K562 (cell line): ENCODE measurements around the gene SCEL.

Experiments used
- EGR1 ChIP-seq: fragments of 450-650 bp; conservative IDR thresholded peaks from 2 replicates; pipeline ENCODE4 v1.6.1; 2017; ENCODE audit warnings: mild to moderate bottlenecking
- HDAC6 ChIP-seq: IDR thresholded peaks from 2 replicates; pipeline ENCODE4 v1.6.1; 2012; ENCODE audit warnings: low read depth, mild to moderate bottlenecking, control low read depth, inconsistent platforms, low read length, moderate library complexity
- POLR2AphosphoS2 ChIP-seq: IDR thresholded peaks from 2 replicates; pipeline ENCODE4 v1.6.1; 2012; ENCODE audit warnings: low read length, improper control_type of control experiment
- RBFOX2 ChIP-seq: fragments of 200-400 bp; formaldehyde crosslinking; IDR thresholded peaks from 2 replicates; pipeline ENCODE4 v1.6.1; 2017; ENCODE audit warnings: low read depth, mild to moderate bottlenecking, low read length, moderate library complexity
- SMAD3 ChIP-seq: fragments of 450-650 bp; formaldehyde crosslinking; conservative IDR thresholded peaks from 2 replicates; pipeline ENCODE4 v1.4.0; 2020; ENCODE audit warnings: mild to moderate bottlenecking
- TGIF2 ChIP-seq: sonication (generic); formaldehyde crosslinking; IDR thresholded peaks from 2 replicates; pipeline ENCODE4 v1.8.1; 2022; ENCODE audit warnings: mild to moderate bottlenecking, missing genetic modification reagents, moderate library complexity
- ZNF699 ChIP-seq: fragments of 250-450 bp; sonication (Bioruptor Pico); IDR thresholded peaks from 2 replicates; pipeline ENCODE4 v1.8.0; 2021; ENCODE audit warnings: mild to moderate bottlenecking, moderate library complexity; ENCODE audit not compliant: insufficient replicate concordance
- TF ChIP-seq, protein P1 (sequence below): IDR thresholded peaks from 3 replicates; pipeline ENCODE4 v1.6.1; 2011; ENCODE audit warnings: borderline replicate concordance, mild to moderate bottlenecking; ENCODE audit not compliant: insufficient read length, insufficient read depth
- TF ChIP-seq, protein P2 (sequence below), 2 experiments: fragments of 450-650 bp in 1 of 2; sonication (generic) in 1 of 2; formaldehyde crosslinking in 1 of 2; IDR thresholded peaks in 1 of 2; conservative IDR thresholded peaks in 1 of 2; 2 replicates each; pipeline versions ENCODE4 v1.6.1 to v1.8.1; 2016 to 2023; ENCODE audit warnings: mild to moderate bottlenecking in 2 of 2, moderate library complexity in 2 of 2, inconsistent platforms in 1 of 2, missing genetic modification reagents in 1 of 2
- TF ChIP-seq, protein P3 (sequence below), 3 experiments: IDR thresholded peaks in 2 of 3; conservative IDR thresholded peaks in 1 of 3; 2 replicates each; pipeline ENCODE4 v1.5.1; 2011 to 2012; ENCODE audit warnings: low read length in 3 of 3, mild to moderate bottlenecking in 3 of 3, control low read depth in 2 of 3, improper control_type of control experiment in 1 of 3, inconsistent platforms in 1 of 3, low read depth in 1 of 3, mixed read lengths in 1 of 3, moderate library complexity in 1 of 3; ENCODE audit not compliant: insufficient read depth in 2 of 3

DNA sequence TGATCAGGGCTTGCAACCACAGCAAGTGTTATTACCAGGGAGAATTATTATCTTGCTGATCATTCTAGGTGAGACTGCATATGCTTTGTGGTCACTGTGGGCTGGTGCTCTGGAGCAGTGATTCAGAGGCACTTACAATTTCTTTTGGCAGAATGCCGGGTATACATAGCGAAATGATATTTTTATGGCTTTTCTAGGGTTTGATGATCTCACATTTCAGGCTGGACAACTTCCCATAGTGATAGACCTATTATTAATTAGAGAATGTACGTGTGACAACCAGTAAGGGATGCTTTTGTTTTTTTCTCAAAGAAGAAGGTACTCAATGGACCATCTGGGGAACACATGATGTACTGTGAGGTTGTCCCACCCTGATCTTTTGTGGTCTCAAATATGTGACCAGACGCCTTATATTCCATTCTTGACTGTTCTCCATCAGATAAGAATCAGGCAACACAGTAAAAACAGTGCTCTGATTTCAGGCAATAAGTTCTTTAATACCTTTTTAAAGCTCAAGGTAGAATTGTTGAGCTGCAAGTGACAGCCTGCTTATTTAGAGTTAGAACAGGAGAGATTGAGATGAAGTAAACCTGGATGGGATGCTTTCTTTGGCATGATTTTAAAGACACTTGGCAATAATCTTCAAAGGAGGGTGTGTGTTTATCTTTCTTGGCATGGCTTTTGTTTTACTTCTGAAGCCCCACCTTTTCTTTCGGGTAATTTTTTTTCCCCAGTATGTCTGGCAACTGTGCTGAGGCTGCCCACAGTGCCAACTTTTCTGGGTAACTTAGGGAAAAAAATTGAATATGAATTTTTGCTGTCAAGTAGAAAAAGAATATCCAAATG, 27.4 kb upstream of the SCEL start:
- TF ChIP-seq, protein P1, sequence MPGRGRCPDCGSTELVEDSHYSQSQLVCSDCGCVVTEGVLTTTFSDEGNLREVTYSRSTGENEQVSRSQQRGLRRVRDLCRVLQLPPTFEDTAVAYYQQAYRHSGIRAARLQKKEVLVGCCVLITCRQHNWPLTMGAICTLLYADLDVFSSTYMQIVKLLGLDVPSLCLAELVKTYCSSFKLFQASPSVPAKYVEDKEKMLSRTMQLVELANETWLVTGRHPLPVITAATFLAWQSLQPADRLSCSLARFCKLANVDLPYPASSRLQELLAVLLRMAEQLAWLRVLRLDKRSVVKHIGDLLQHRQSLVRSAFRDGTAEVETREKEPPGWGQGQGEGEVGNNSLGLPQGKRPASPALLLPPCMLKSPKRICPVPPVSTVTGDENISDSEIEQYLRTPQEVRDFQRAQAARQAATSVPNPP: no peak
- TF ChIP-seq POLR2AphosphoS2: no peak
- TF ChIP-seq SMAD3 (CRISPR knock-in tag): no peak
- TF ChIP-seq TGIF2 (CRISPR knock-in tag): no peak
- no peak for TF ChIP-seq HDAC6
- TF ChIP-seq ZNF699 (CRISPR knock-in tag): no peak
- TF ChIP-seq, protein P2, sequence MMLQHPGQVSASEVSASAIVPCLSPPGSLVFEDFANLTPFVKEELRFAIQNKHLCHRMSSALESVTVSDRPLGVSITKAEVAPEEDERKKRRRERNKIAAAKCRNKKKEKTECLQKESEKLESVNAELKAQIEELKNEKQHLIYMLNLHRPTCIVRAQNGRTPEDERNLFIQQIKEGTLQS (IDR thresholded peaks at IDR 0.05): no peak
- TF ChIP-seq, protein P2 (CRISPR knock-in tag; conservative IDR thresholded peaks at IDR 0.05): no peak
- TF ChIP-seq EGR1: no peak
- no peak for TF ChIP-seq RBFOX2
- TF ChIP-seq, protein P3, sequence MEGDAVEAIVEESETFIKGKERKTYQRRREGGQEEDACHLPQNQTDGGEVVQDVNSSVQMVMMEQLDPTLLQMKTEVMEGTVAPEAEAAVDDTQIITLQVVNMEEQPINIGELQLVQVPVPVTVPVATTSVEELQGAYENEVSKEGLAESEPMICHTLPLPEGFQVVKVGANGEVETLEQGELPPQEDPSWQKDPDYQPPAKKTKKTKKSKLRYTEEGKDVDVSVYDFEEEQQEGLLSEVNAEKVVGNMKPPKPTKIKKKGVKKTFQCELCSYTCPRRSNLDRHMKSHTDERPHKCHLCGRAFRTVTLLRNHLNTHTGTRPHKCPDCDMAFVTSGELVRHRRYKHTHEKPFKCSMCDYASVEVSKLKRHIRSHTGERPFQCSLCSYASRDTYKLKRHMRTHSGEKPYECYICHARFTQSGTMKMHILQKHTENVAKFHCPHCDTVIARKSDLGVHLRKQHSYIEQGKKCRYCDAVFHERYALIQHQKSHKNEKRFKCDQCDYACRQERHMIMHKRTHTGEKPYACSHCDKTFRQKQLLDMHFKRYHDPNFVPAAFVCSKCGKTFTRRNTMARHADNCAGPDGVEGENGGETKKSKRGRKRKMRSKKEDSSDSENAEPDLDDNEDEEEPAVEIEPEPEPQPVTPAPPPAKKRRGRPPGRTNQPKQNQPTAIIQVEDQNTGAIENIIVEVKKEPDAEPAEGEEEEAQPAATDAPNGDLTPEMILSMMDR (IDR thresholded peaks at IDR 0.05 in 2 of 3, conservative IDR thresholded peaks at IDR 0.05 in 1 of 3; ENCODE audit: insufficient read depth in 2 of 3, low read depth in 1 of 3, low read length in 3 of 3): no peak
